Adrenal gland (tissue), 12 donors: Measurements from ENCODE around the gene CELA3B. TPM values are rescaled to one million over a fixed set of nuclear protein-coding genes. Genes with fewer than 3 reads are reported as not detected.
"Not testable (repeated sequence)": the region's sequence is repeated elsewhere in the genome, so short reads cannot be mapped to it uniquely, and the experiment has no call there.

Source experiments
- DNase-seq, 7 donors: peaks; one replicate each; pipeline ENCODE4 v3.0.0-alpha.2; 2019 to 2020
- H3K27ac ChIP-seq, 5 donors: fragments of 200-600 bp; sonication (generic) in 4 of 5; 1 replicate in 3 of 5; 2 replicates in 2 of 5; pipeline versions ENCODE4 v1.5.1 to v1.8.0; 2016 to 2020; ENCODE audit warnings: mild to moderate bottlenecking in 1 of 5
- H3K27me3 ChIP-seq: fragments of 200-600 bp; 2 replicates; pipeline ENCODE4 v1.8.0; 2021
- H3K36me3 ChIP-seq, 2 donors: fragments of 200-600 bp; replicated peaks in 1 of 2; 1 replicate in 1 of 2; 2 replicates in 1 of 2; pipeline versions ENCODE4 v1.5.1 to v1.8.0; 2018 to 2022
- H3K4me1 ChIP-seq, 2 donors: fragments of 200-600 bp; replicated peaks in 1 of 2; 1 replicate in 1 of 2; 2 replicates in 1 of 2; pipeline versions ENCODE4 v1.5.1 to v1.8.0; 2018 to 2021
- H3K4me3 ChIP-seq, 4 donors: fragments of 200-600 bp; sonication (generic) in 3 of 4; one replicate each; pipeline ENCODE4 v1.5.1; 2016 to 2018
- H3K9me3 ChIP-seq, 3 donors: fragments of 200-600 bp; sonication (generic) in 1 of 3; replicated peaks in 1 of 3; 1 replicate in 2 of 3; 2 replicates in 1 of 3; pipeline versions ENCODE4 v1.5.1 to v1.8.0; 2016 to 2021
- CTCF ChIP-seq, 6 experiments: fragments of 450-650 bp in 4 of 6; fragments of 200-600 bp in 2 of 6; sonication (generic) in 1 of 6; IDR thresholded peaks; 1 replicate in 5 of 6; 2 replicates in 1 of 6; pipeline versions ENCODE4 v1.5.1 to v1.8.0; 2016 to 2021; ENCODE audit warnings: antibody characterized with exemption in 6 of 6, mild to moderate bottlenecking in 2 of 6, moderate library complexity in 1 of 6
- WGBS, 4 donors: extraction: QIAGEN DNeasy Blood & Tissue Kit in 2 of 4; methylation state at CpG; one replicate each; pipeline versions ENCODE4 v1.1.5 to v1.1.7; 2013 to 2017; 5-methylcytosine and 5-hydroxymethylcytosine counted together
- intact Hi-C, 2 donors: fragments of 100-400 bp; cut with DNase I; formaldehyde crosslinking; loops; one replicate each; pipeline versions ENCODE4 v1.14.1 to v1.15.0; 2022 to 2023
- polyA plus RNA-seq, 3 donors: library from polyadenylated mRNA; stranded (reverse); fragments of 200-250 nt in 2 of 3; fragments of 350-450 nt in 1 of 3; fragmentation: Illumina TruSeq in 1 of 3; extraction: RNeasy Lipid Tissue Mini Kit (QIAGEN cat#74804) in 1 of 3; gene quantifications; one replicate each; pipeline ENCODE4 v1.2.3, GENCODE V29; 2013 to 2014
- total RNA-seq, 9 donors: library from RNA; depleted of rRNA in 4 of 9; stranded (reverse); fragments of >200 nt in 4 of 9; fragments of 120-200 nt in 1 of 9; fragmentation: NEBNext Ultra II Directional in 1 of 9; extraction: Animal tissue kit (Norgen Biotek cat#: 25700) in 1 of 9; gene quantifications; one replicate each; pipeline versions ENCODE4 v1.1.0 to v1.2.4, GENCODE V29; 2013 to 2023
- donor health status: healthy with polysubstance abuse.
- donor health status: Bipolar disorder and iron deficiency.
- donor health status: DM: yes; HTN: yes; CAD: no.
- donor health status: DM: no; HTN: no; CAD: no.
- donor health status: DM: no; HTN: no; CAD: no.
- donor health status: DM: yes; HTN: yes; CAD: no.

Gene CELA3B
- total and polyA plus RNA-seq, 12 donors, result 0.80 to 7.0 (median 0.84) TPM; not detected in 7

GRCh38 chr1:21994716-21995115, 17.9 kb downstream of the CELA3B start:
- H3K27ac ChIP-seq, H3K4me3 ChIP-seq, H3K9me3 ChIP-seq, H3K4me1 ChIP-seq, intact Hi-C loops, H3K36me3 ChIP-seq, DNase-seq, H3K27me3 ChIP-seq: not testable (repeated sequence)
- WGBS, 4 donors, result 80 to 95% (median 90%) methylated on average over 7 to 8 of the region's 8 CpGs

- peak in 2 of 7 donors; percentile 44 to 56 for DNase-seq
- WGBS, 4 donors, result 32 to 64% (median 51%) methylated on average over 2 to 3 of the region's 3 CpGs
- H3K4me3 ChIP-seq, H3K36me3 ChIP-seq, H3K4me1 ChIP-seq, H3K27me3 ChIP-seq, H3K9me3 ChIP-seq, intact Hi-C loops: not testable (repeated sequence)
- peak overlapping the region in 3 of 5 donors; percentile 31 to 76 (median 44) for H3K27ac ChIP-seq
Measured at GRCh38 chr1:21996663-21996970, 19.8 kb downstream of the CELA3B start.

GRCh38 chr1:21997891-21998623, 21.2 kb downstream of the CELA3B start:
- intact Hi-C loops, H3K27ac ChIP-seq, DNase-seq, H3K27me3 ChIP-seq, H3K9me3 ChIP-seq, H3K36me3 ChIP-seq, H3K4me1 ChIP-seq, H3K4me3 ChIP-seq: not testable (repeated sequence)
- 58 to 81% (median 60%) methylated on average over 7 to 9 of the region's 9 CpGs for WGBS, 4 donors

GRCh38 chr1:21998624-21999294, 21.9 kb downstream of the CELA3B start:
- H3K4me3 ChIP-seq, H3K36me3 ChIP-seq, intact Hi-C loops, H3K27me3 ChIP-seq, H3K9me3 ChIP-seq, H3K27ac ChIP-seq, H3K4me1 ChIP-seq, DNase-seq: not testable (repeated sequence)
- 62 to 81% (median 71%) methylated on average over 2 to 14 of the region's 15 CpGs for WGBS, 4 donors

GRCh38 chr1:21999645-22000044, 22.8 kb downstream of the CELA3B start:
- WGBS, 4 donors, result 60 to 73% (median 70%) methylated on average over 3 to 7 of the region's 7 CpGs
- H3K9me3 ChIP-seq, H3K27me3 ChIP-seq, H3K4me3 ChIP-seq, DNase-seq, intact Hi-C loops, H3K27ac ChIP-seq, H3K36me3 ChIP-seq, H3K4me1 ChIP-seq: not testable (repeated sequence)

GRCh38 chr1:22001409-22001808, 24.6 kb downstream of the CELA3B start, which contains the start of gene CELA3A:
Gene CELA3A, plus strand, starts transcription at chr1:22001657. Its CDS starts 18 bp downstream, at chr1:22001675.
- Histone ChIP-seq H3K4me1 (no peaks in the 10 kb centered on the region), H3K27me3 (no peaks in the 10 kb centered on the region), H3K36me3 (no peaks in the 10 kb centered on the region), H3K9me3 (no peaks in the 10 kb centered on the region), H3K4me3 (no peak within 1 kb of the TSS), H3K27ac (no peak within 1 kb of the TSS)
- DNase-seq, result no peak
- intact Hi-C loops, result no loop called here
- 67 to 91% (median 75%) methylated on average over 5 of the region's 5 CpGs for WGBS, 4 donors
- TF ChIP-seq CTCF (IDR thresholded peaks at IDR 0.05), result no peak

- H3K9me3 ChIP-seq, H3K36me3 ChIP-seq, H3K27ac ChIP-seq, DNase-seq, H3K4me1 ChIP-seq, H3K27me3 ChIP-seq, intact Hi-C loops, H3K4me3 ChIP-seq: not testable (repeated sequence)
- WGBS, 4 donors, result 15 to 84% (median 60%) methylated on average over 1 to 5 of the region's 5 CpGs
Measured at GRCh38 chr1:22002461-22002860, 25.6 kb downstream of the CELA3B start.

GRCh38 chr1:22002875-22003274, 26.1 kb downstream of the CELA3B start:
- 83 to 87% (median 85%) methylated on average over 6 to 8 of the region's 8 CpGs for WGBS, 4 donors
- intact Hi-C loops, result not testable (repeated sequence)

GRCh38 chr1:22003959-22004358, 27.1 kb downstream of the CELA3B start:
- intact Hi-C loops, H3K27ac ChIP-seq, H3K36me3 ChIP-seq, H3K4me3 ChIP-seq, H3K27me3 ChIP-seq, H3K4me1 ChIP-seq, H3K9me3 ChIP-seq, DNase-seq: not testable (repeated sequence)
- WGBS, 4 donors, result 95 to 100% (median 98%) methylated on average over 1 to 3 of the region's 3 CpGs

More at GRCh38 chr1:22002875-22003274, 26.1 kb downstream of the CELA3B start:
- not testable (repeated sequence) for H3K4me3 ChIP-seq, H3K27me3 ChIP-seq, DNase-seq, H3K4me1 ChIP-seq, H3K9me3 ChIP-seq, H3K36me3 ChIP-seq, H3K27ac ChIP-seq
